HepG2 (cell line): ENCODE data around the gene C21orf91. TPM values are rescaled to one million over a fixed set of nuclear protein-coding genes. Genes with fewer than 3 reads are reported as not detected.

Experiments used
- CSRNP1 ChIP-seq: sonication (generic); formaldehyde crosslinking; IDR thresholded peaks from 2 replicates; pipeline ENCODE4 v1.8.1; 2023; ENCODE audit warnings: mild to moderate bottlenecking, missing genetic modification reagents
- GABPB1 ChIP-seq: IDR thresholded peaks from 2 replicates; pipeline ENCODE4 v1.6.1; 2016; ENCODE audit warnings: mild to moderate bottlenecking, missing genetic modification reagents, moderate library complexity, missing compliant biosample characterization
- HNF1B ChIP-seq: sonication (generic); formaldehyde crosslinking; IDR thresholded peaks from 2 replicates; pipeline ENCODE4 v1.5.1; 2020; ENCODE audit warnings: mild to moderate bottlenecking, moderate library complexity, missing genetic modification reagents
- HOXA3 ChIP-seq: sonication (generic); formaldehyde crosslinking; IDR thresholded peaks from 2 replicates; pipeline ENCODE4 v1.5.0; 2020; ENCODE audit warnings: missing genetic modification reagents
- KDM5B ChIP-seq: sonication (generic); formaldehyde crosslinking; IDR thresholded peaks from 2 replicates; pipeline ENCODE4 v1.4.0; 2020; ENCODE audit warnings: missing genetic modification reagents, mild to moderate bottlenecking, borderline replicate concordance
- MAFK ChIP-seq, 2 experiments: IDR thresholded peaks in 1 of 2; conservative IDR thresholded peaks in 1 of 2; 2 replicates each; pipeline ENCODE4 v1.6.1; 2011; ENCODE audit warnings: improper control_type of control experiment in 2 of 2, low read length in 2 of 2
- MTA1 ChIP-seq: sonication (generic); formaldehyde crosslinking; IDR thresholded peaks from 2 replicates; pipeline ENCODE4 v1.4.0; 2020; ENCODE audit warnings: missing genetic modification reagents, mild to moderate bottlenecking, borderline replicate concordance
- NFKB2 ChIP-seq: sonication (generic); formaldehyde crosslinking; IDR thresholded peaks from 2 replicates; pipeline ENCODE4 v1.4.0; 2020; ENCODE audit warnings: missing genetic modification reagents, borderline replicate concordance
- NR2C2 ChIP-seq: sonication (generic); formaldehyde crosslinking; IDR thresholded peaks from 2 replicates; pipeline ENCODE4 v1.4.0; 2020; ENCODE audit warnings: missing genetic modification reagents, mild to moderate bottlenecking, moderate library complexity, borderline replicate concordance
- PHF20 ChIP-seq: sonication (generic); formaldehyde crosslinking; IDR thresholded peaks from 2 replicates; pipeline ENCODE4 v1.5.0; 2020; ENCODE audit warnings: mild to moderate bottlenecking, missing genetic modification reagents
- PITX1 ChIP-seq: sonication (generic); formaldehyde crosslinking; IDR thresholded peaks from 2 replicates; pipeline ENCODE4 v1.5.1; 2020; ENCODE audit warnings: mild to moderate bottlenecking, missing genetic modification reagents
- RBM39 ChIP-seq: fragments of 200-400 bp; formaldehyde crosslinking; IDR thresholded peaks from one replicate; pipeline ENCODE4 v1.6.1; 2018; ENCODE audit warnings: antibody characterized with exemption, mild to moderate bottlenecking, low read depth, low read length; ENCODE audit not compliant: poor library complexity, severe bottlenecking
- SP4 ChIP-seq: sonication (generic); formaldehyde crosslinking; IDR thresholded peaks from 2 replicates; pipeline ENCODE4 v1.8.1; 2023; ENCODE audit warnings: mild to moderate bottlenecking, missing genetic modification reagents
- ZIK1 ChIP-seq: sonication (generic); formaldehyde crosslinking; IDR thresholded peaks from 2 replicates; pipeline ENCODE4 v1.5.0; 2020; ENCODE audit warnings: mild to moderate bottlenecking, low read depth, missing genetic modification reagents, borderline replicate concordance
- ZNF282 ChIP-seq: fragments of 450-650 bp; IDR thresholded peaks from 2 replicates; pipeline ENCODE4 v1.6.1; 2018; ENCODE audit not compliant: partially characterized antibody
- polyA plus RNA-seq, 8 experiments: library from polyadenylated mRNA; depleted of rRNA in 3 of 8; stranded (reverse) in 7 of 8; unstranded in 1 of 8; fragments of >200 nt; fragmentation: Illumina TruSeq in 4 of 8; extraction: Trizol in 4 of 8; gene quantifications; 2 replicates each; pipeline versions ENCODE4 v1.2.1 to v1.2.3, GENCODE V29; 2011 to 2016; ENCODE audit warnings: low read depth in 4 of 8, missing spikeins in 1 of 8, mixed read lengths in 1 of 8; ENCODE audit not compliant: insufficient read depth in 1 of 8
- total RNA-seq, 5 experiments: library from RNA; depleted of rRNA; stranded (reverse); fragments of >200 nt; fragmentation: Illumina TruSeq; extraction: Trizol; gene quantifications; 2 replicates each; pipeline ENCODE4 v1.2.3, GENCODE V29; 2016; ENCODE audit warnings: low read depth in 1 of 5
- TF ChIP-seq, protein P1 (sequence below): conservative IDR thresholded peaks from 2 replicates; pipeline ENCODE4 v1.6.1; 2018; ENCODE audit warnings: missing genetic modification reagents
- TF ChIP-seq, protein P2 (sequence below): sonication (generic); formaldehyde crosslinking; IDR thresholded peaks from 2 replicates; pipeline ENCODE4 v1.5.0; 2020; ENCODE audit warnings: mild to moderate bottlenecking, missing genetic modification reagents, borderline replicate concordance

C21orf91 gene
- total and polyA plus RNA-seq, 2 of the 13 experiments (the other 11 are each of a cell fraction or from before 2014, with no cell fraction given): 2.9 to 7.8 TPM

GRCh38 chr21:17819114-17819876 lies at the start of gene C21orf91 (continued):
- TF ChIP-seq RBM39: peak; percentile 76
- TF ChIP-seq PITX1 (CRISPR knock-in tag): peak; percentile 9; the same call in 1 of the 2 replicates
- 0 out of 2 replicates have a peak, but pooled peaks have one; percentile 32 for TF ChIP-seq CSRNP1
- peak; percentile 91 for TF ChIP-seq GABPB1 (CRISPR knock-in tag)
- 0 out of 2 replicates have a peak, but pooled peaks have one; percentile 20 for TF ChIP-seq ZIK1
- no peak for TF ChIP-seq NFKB2 (CRISPR knock-in tag)
- 0 out of 2 replicates have a peak, but pooled peaks have one; percentile 22 for TF ChIP-seq HNF1B (CRISPR knock-in tag)
- TF ChIP-seq KDM5B (CRISPR knock-in tag): peak; percentile 39; the same call in 1 of the 2 replicates
- TF ChIP-seq PHF20: peak; percentile 68
- TF ChIP-seq, protein P1, sequence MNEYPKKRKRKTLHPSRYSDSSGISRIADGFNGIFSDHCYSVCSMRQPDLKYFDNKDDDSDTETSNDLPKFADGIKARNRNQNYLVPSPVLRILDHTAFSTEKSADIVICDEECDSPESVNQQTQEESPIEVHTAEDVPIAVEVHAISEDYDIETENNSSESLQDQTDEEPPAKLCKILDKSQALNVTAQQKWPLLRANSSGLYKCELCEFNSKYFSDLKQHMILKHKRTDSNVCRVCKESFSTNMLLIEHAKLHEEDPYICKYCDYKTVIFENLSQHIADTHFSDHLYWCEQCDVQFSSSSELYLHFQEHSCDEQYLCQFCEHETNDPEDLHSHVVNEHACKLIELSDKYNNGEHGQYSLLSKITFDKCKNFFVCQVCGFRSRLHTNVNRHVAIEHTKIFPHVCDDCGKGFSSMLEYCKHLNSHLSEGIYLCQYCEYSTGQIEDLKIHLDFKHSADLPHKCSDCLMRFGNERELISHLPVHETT (CRISPR knock-in tag): 0 out of 2 replicates have a peak, but pooled peaks have one; percentile 62
- no peak for TF ChIP-seq MTA1 (CRISPR knock-in tag)
- TF ChIP-seq, protein P2, sequence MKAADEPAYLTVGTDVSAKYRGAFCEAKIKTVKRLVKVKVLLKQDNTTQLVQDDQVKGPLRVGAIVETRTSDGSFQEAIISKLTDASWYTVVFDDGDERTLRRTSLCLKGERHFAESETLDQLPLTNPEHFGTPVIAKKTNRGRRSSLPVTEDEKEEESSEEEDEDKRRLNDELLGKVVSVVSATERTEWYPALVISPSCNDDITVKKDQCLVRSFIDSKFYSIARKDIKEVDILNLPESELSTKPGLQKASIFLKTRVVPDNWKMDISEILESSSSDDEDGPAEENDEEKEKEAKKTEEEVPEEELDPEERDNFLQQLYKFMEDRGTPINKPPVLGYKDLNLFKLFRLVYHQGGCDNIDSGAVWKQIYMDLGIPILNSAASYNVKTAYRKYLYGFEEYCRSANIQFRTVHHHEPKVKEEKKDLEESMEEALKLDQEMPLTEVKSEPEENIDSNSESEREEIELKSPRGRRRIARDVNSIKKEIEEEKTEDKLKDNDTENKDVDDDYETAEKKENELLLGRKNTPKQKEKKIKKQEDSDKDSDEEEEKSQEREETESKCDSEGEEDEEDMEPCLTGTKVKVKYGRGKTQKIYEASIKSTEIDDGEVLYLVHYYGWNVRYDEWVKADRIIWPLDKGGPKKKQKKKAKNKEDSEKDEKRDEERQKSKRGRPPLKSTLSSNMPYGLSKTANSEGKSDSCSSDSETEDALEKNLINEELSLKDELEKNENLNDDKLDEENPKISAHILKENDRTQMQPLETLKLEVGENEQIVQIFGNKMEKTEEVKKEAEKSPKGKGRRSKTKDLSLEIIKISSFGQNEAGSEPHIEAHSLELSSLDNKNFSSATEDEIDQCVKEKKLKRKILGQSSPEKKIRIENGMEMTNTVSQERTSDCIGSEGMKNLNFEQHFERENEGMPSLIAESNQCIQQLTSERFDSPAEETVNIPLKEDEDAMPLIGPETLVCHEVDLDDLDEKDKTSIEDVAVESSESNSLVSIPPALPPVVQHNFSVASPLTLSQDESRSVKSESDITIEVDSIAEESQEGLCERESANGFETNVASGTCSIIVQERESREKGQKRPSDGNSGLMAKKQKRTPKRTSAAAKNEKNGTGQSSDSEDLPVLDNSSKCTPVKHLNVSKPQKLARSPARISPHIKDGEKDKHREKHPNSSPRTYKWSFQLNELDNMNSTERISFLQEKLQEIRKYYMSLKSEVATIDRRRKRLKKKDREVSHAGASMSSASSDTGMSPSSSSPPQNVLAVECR (CRISPR knock-in tag): peak; percentile 60; the same call in 1 of the 2 replicates
- TF ChIP-seq NR2C2 (CRISPR knock-in tag): peak; percentile 69
- no peak for TF ChIP-seq ZNF282
- no peak for TF ChIP-seq MAFK (conservative IDR thresholded peaks at IDR 0.05 in 1 of 2, IDR thresholded peaks at IDR 0.05 in 1 of 2; ENCODE audit: low read length in 2 of 2)
- TF ChIP-seq SP4 (CRISPR knock-in tag): peak; percentile 43; the same call in 1 of the 2 replicates
- peak; percentile 9; the same call in 1 of the 2 replicates for TF ChIP-seq HOXA3 (CRISPR knock-in tag)
